NCI-H1694 treated with DMSO at 0.1 percent for 48 hours (cell line): ENCODE results near the gene OVCH2.

Source experiments
- DNase-seq: peaks from one replicate; lab custom pipeline; 2025; lab: John Stamatoyannopoulos, UW

The OVCH2 gene

GRCh38 chr11:7639643-7640025 is 66.6 kb downstream of the OVCH2 start:
- DNase-seq: no peak
